ENCODE measurements around the gene CHST11.
"Not testable (repeated sequence)": the region's sequence is repeated elsewhere in the genome, so short reads cannot be mapped to it uniquely, and the experiment has no call there.

The CHST11 gene

DNA sequence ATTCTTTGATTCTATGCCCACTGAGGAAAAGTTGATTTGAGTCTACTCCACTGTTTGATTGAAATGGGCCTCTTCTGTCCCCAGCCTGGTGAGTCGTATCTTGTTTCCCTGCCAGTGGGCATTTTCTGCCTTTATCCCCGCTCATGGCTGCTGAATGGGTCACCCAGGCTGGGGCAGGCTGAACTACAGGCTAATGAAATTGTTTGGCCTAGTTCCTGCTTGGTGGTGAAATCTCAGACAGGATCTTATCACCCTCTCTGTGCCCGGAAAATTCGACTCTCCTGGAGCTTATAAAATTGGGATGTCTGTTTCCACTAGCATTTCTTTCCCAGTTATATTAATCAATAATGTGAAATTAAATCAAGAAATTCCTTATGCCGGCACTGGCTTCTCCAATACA is 65.0 kb downstream of the CHST11 start:
- no peaks in the 10 kb centered on the region for H3K27me3 ChIP-seq (ENCODE audit: control insufficient read depth in 1 of 2, insufficient read depth in 2 of 2, low read length in 2 of 2)
- peaks cover 41% of the 10 kb centered on the region for H3K4me1 ChIP-seq (ENCODE audit: insufficient read depth, low read length)
- H3K9ac ChIP-seq (ENCODE audit: low read length): no peak overlapping the region
- H3K36me3 ChIP-seq (ENCODE audit: insufficient read depth, low read length): no peaks in the 10 kb centered on the region
- no peak overlapping the region for H3K4me3 ChIP-seq (ENCODE audit: low read depth in 1 of 2, low read length in 2 of 2)
- H3K9me3 ChIP-seq (ENCODE audit: low read length): no peaks in the 10 kb centered on the region
- no peak overlapping the region for H3K27ac ChIP-seq (ENCODE audit: low read depth, low read length)

DNA sequence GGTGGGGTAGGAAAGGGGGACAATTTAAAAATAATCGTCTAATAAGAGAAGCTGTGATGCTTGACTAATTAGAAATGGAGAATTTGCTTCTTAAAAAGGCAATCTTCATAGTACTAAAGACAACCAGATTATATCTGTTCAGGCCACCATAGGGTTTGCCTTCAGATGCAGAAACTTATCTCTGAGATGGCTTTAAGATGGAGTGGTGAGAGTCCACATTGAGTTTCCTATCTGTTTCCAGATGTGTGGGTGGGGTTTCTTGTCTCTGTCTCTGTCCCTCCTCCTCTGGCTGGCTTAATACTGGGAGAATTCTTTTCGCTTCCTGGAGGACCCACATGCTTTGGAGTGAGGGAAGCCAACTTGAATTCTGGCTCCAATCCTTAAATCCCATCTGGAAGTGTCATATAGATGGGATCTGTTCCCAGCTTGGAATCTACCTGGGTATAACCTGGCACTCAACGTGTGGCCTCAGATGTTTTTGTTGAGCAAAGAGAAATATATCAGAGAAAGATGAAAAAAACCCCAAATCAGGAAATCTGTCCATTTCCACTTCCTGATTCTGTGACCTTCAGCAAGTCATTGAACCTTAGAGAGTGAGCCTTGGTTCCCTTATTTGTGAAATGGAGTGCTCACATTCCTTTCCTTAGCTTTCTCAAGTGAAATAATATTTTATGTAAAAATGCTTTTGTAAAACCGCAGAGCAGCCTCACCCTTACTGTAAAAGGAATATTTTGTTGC is 66.4 kb downstream of the CHST11 start:
- Histone ChIP-seq H3K27me3 (ENCODE audit: control insufficient read depth in 1 of 2, insufficient read depth in 2 of 2, low read length in 2 of 2) (no peaks in the 10 kb centered on the region), H3K36me3 (ENCODE audit: insufficient read depth, low read length) (no peaks in the 10 kb centered on the region), H3K9ac (ENCODE audit: low read length) (no peak overlapping the region), H3K27ac (ENCODE audit: low read depth, low read length) (no peak overlapping the region), H3K4me1 (ENCODE audit: insufficient read depth, low read length) (peaks cover 41% of the 10 kb centered on the region), H3K4me3 (ENCODE audit: low read depth in 1 of 2, low read length in 2 of 2) (no peak overlapping the region), H3K9me3 (ENCODE audit: low read length) (no peaks in the 10 kb centered on the region)

DNA sequence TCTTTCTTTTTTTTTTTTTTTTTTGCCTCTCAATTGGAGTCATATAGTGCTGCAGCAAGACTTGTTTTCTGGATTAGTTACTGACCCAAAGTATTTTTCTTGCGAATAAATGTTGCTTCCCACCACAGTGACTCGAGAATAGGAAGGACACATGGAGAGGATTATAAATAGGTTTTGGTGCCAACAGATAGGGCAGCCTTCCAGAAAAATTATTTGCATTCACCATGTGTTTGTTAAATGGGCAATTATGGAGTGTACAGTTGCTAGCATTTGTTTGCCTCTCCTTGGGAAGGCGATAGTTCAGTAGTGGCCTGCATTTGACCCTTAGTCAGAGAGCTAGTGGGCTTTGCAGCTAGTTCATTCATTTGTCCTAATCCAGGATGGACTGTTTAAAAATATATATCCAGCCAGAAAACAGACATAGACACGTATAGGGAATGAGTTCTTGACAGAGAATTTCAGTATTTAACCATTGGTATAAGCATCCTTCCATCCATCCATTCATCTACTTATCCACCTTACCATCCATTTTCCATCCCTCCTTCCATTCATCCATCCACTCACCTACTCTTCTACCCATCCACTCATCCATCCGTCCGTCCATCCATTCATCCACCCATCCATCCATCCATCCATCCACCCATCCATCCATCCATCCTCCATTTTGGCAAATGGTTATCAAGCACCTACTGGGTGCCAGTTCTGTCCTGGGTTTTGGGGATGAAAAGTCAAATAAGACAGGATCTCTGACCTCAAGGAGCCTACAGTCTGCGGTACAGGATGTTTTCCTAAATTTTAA is 67.5 kb downstream of the CHST11 start:
- Histone ChIP-seq H3K27ac (ENCODE audit: low read depth, low read length) (no peak overlapping the region), H3K36me3 (ENCODE audit: insufficient read depth, low read length) (no peaks in the 10 kb centered on the region), H3K9me3 (ENCODE audit: low read length) (no peaks in the 10 kb centered on the region), H3K27me3 (ENCODE audit: control insufficient read depth in 1 of 2, insufficient read depth in 2 of 2, low read length in 2 of 2) (no peaks in the 10 kb centered on the region), H3K9ac (ENCODE audit: low read length) (no peak overlapping the region), H3K4me1 (ENCODE audit: insufficient read depth, low read length) (peaks cover 41% of the 10 kb centered on the region), H3K4me3 (ENCODE audit: low read depth in 1 of 2, low read length in 2 of 2) (no peak overlapping the region)

DNA sequence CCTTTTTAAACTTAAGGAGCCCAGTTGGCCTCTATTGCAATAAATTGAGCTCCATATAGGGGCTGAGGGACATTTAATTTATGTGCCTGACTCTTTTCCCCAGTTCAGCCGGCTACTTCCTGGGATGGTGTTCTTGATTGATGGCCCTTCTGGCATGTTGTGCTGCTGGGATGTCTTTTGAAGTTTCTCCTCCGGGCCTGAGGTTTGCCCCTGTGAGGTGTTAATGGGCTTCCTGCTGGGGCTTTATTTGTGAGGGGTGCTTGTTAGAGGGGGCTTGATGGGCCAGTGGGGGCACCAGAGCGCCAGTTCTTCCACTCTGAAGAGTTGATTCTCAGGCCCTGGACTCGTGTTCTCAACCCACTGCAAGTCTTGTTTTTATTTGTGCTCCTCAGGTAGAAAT is 69.6 kb downstream of the CHST11 start:
- H3K4me3 ChIP-seq (ENCODE audit: low read depth in 1 of 2, low read length in 2 of 2): no peak overlapping the region
- no peak overlapping the region for H3K27ac ChIP-seq (ENCODE audit: low read depth, low read length)
- no peak overlapping the region for H3K9ac ChIP-seq (ENCODE audit: low read length)
- peaks cover 41% of the 10 kb centered on the region for H3K4me1 ChIP-seq (ENCODE audit: insufficient read depth, low read length)
- no peaks in the 10 kb centered on the region for H3K36me3 ChIP-seq (ENCODE audit: insufficient read depth, low read length)
- H3K9me3 ChIP-seq (ENCODE audit: low read length): no peaks in the 10 kb centered on the region
- no peaks in the 10 kb centered on the region for H3K27me3 ChIP-seq (ENCODE audit: control insufficient read depth in 1 of 2, insufficient read depth in 2 of 2, low read length in 2 of 2)

DNA sequence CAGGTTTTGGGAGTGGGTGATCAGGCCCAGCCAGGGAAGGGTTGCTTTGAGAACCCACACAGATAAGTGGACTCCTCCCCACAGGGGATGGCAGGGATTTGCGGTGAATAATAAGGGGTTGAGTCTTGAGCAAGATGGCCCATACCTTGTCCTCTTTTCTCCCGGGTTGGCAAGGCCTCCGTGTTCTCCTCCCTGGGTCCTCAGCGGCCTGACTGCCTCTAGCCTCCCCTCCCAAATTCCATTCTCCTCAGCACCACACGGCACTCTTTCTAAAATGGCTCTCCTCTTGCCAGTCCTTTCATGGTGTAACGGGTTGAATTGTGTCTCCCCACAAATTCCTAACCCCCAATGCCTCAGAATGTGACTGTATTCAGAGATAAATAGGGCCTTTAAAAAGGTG is 70.0 kb downstream of the CHST11 start:
- Histone ChIP-seq H3K27ac (ENCODE audit: low read depth, low read length) (no peak overlapping the region), H3K27me3 (ENCODE audit: control insufficient read depth in 1 of 2, insufficient read depth in 2 of 2, low read length in 2 of 2) (no peaks in the 10 kb centered on the region), H3K4me1 (ENCODE audit: insufficient read depth, low read length) (peaks cover 41% of the 10 kb centered on the region), H3K9ac (ENCODE audit: low read length) (no peak overlapping the region), H3K9me3 (ENCODE audit: low read length) (no peaks in the 10 kb centered on the region), H3K4me3 (ENCODE audit: low read depth in 1 of 2, low read length in 2 of 2) (no peak overlapping the region), H3K36me3 (ENCODE audit: insufficient read depth, low read length) (no peaks in the 10 kb centered on the region)

DNA sequence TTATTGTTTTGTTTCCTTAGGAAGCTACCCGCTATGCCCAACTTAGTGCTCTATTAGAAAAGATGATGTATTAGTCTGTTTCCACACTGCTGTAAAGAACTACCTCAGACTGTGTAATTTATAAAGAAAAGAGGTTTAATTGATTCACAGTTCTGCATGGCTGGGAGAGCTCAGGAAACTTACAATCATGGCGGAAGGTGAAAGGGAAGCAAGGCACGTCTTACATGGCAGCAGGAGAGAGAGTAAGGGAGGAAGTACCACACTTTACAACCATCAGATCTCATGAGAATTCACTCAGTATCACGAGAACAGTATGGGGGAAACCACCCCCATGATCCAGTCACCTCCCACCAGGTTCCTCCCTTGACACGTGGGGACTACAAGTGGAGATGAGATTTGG is 70.9 kb downstream of the CHST11 start:
- H3K4me3 ChIP-seq (ENCODE audit: low read depth in 1 of 2, low read length in 2 of 2); H3K9ac ChIP-seq (ENCODE audit: low read length); H3K36me3 ChIP-seq (ENCODE audit: insufficient read depth, low read length); H3K27ac ChIP-seq (ENCODE audit: low read depth, low read length); H3K9me3 ChIP-seq (ENCODE audit: low read length); H3K27me3 ChIP-seq (ENCODE audit: control insufficient read depth in 1 of 2, insufficient read depth in 2 of 2, low read length in 2 of 2): not testable (repeated sequence)
- peaks cover 40% of the 10 kb centered on the region for H3K4me1 ChIP-seq (ENCODE audit: insufficient read depth, low read length)

DNA sequence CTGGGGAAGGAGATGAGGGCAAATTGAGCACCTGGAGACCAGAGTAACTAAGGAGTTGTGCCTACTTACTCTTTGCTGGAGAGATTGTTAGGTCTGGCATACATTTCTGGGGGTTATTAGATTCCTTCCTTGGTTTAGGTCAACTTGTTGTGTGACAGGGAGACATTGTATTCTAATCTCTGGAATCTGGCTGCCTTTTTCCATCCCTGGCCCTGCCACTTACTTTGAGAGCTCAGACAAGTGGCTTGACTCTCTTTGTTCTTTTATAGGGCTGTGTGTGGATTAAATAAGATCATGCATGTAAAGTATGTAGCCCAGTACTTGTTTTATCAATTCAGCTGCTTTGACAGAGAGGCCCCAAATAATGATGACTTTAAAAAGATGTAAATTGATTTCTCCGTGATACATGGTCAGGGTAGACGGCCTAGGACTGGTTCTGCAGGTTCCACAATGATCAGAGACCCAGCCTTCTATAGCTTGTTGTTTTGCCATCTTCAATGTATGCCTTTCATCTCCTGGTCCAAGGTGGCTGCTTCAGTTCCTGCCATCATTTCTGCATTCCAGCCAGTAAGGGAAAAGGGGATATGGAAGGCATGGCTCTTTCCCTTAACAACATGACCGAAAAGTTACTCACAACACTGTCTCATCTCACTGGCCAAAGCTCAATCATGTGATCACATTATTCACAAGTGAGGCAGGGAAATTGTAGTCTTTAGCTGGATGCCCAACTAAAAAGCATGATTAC is 72.6 kb downstream of the CHST11 start:
- Histone ChIP-seq H3K27me3 (ENCODE audit: control insufficient read depth in 1 of 2, insufficient read depth in 2 of 2, low read length in 2 of 2) (no peaks in the 10 kb centered on the region), H3K4me3 (ENCODE audit: low read depth in 1 of 2, low read length in 2 of 2) (no peak overlapping the region), H3K36me3 (ENCODE audit: insufficient read depth, low read length) (no peaks in the 10 kb centered on the region), H3K9ac (ENCODE audit: low read length) (no peak overlapping the region), H3K27ac (ENCODE audit: low read depth, low read length) (no peak overlapping the region), H3K4me1 (ENCODE audit: insufficient read depth, low read length) (peaks cover 23% of the 10 kb centered on the region), H3K9me3 (ENCODE audit: low read length) (no peaks in the 10 kb centered on the region)

DNA sequence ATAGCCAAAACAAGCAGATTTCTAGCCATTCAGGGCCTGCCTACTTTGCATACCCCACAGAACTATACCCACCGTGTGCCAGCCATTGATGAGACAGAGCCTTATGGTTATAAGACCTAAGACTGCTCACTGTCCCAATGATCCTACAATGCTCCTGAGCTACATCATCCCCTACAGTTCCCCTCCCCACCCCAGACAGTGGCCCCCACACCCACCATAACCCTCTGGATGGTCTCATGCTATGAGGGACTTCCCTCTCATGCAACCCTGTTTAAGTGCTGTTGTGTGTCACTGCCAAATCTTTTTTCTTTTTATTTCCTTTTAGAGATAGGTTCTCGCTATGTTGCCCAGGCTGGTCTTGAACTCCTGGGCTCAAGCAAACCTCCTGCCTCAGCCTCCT is 75.9 kb downstream of the CHST11 start:
- H3K36me3 ChIP-seq (ENCODE audit: insufficient read depth, low read length): no peaks in the 10 kb centered on the region
- H3K9ac ChIP-seq (ENCODE audit: low read length): no peak overlapping the region
- peaks cover 15% of the 10 kb centered on the region for H3K4me1 ChIP-seq (ENCODE audit: insufficient read depth, low read length)
- no peaks in the 10 kb centered on the region for H3K27me3 ChIP-seq (ENCODE audit: control insufficient read depth in 1 of 2, insufficient read depth in 2 of 2, low read length in 2 of 2)
- no peak overlapping the region for H3K4me3 ChIP-seq (ENCODE audit: low read depth in 1 of 2, low read length in 2 of 2)
- no peak overlapping the region for H3K27ac ChIP-seq (ENCODE audit: low read depth, low read length)
- no peaks in the 10 kb centered on the region for H3K9me3 ChIP-seq (ENCODE audit: low read length)

DNA sequence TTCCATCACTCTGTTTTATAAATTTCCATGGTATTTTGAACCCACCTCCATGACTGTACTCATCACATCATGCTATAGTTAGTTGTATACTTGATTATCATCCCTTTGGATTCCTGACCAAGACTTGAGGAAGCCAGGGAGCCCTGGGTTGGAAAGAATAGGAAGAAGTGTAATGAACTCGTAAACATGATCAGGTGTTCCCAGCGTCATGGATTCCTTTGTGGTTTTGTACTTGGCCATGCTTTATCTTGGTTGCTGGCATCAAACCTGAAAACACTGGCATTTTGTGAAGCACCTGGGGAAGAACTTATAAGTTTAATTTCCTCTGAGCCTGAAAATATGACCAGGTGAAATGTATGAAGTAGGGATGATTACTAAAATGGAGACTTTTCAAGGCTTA is 76.4 kb downstream of the CHST11 start:
- Histone ChIP-seq H3K9ac (ENCODE audit: low read length) (no peak overlapping the region), H3K27me3 (ENCODE audit: control insufficient read depth in 1 of 2, insufficient read depth in 2 of 2, low read length in 2 of 2) (no peaks in the 10 kb centered on the region), H3K27ac (ENCODE audit: low read depth, low read length) (no peak overlapping the region), H3K36me3 (ENCODE audit: insufficient read depth, low read length) (no peaks in the 10 kb centered on the region), H3K9me3 (ENCODE audit: low read length) (no peaks in the 10 kb centered on the region), H3K4me1 (ENCODE audit: insufficient read depth, low read length) (peaks cover 15% of the 10 kb centered on the region), H3K4me3 (ENCODE audit: low read depth in 1 of 2, low read length in 2 of 2) (no peak overlapping the region)

DNA sequence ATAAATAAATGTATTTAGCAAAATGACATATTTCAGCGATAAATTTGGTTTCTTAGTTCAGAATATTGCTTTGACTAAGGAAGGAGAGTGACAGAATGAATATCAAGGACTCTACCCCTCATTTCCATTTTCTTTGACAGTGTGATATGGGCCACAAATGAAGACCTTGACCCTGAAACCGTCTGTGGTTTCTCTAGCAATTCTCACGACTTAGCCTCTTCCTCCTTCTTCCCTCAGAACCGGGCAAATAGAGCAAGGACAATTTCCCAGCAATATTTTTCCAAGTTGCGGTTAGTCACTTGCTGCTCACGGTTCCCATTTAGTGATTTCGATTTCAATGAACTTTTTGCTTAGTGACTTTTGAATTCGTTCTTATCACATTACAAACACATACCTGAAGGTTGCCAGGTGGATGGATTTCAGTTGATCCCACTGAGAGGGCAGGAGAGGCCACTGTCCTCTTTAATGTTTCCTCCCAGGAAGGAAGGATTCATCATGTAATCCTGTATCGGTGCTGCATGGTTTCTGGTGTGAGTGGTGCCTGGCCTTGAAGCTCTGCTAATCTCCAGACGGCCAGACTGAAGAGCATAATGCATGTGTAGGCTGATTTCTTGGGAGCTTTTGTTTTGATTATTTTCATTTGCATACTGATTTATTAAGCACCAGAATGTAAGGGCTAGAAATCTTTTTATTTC is 77.6 kb downstream of the CHST11 start:
- H3K4me3 ChIP-seq (ENCODE audit: low read depth in 1 of 2, low read length in 2 of 2): no peak overlapping the region
- H3K27ac ChIP-seq (ENCODE audit: low read depth, low read length): no peak overlapping the region
- H3K27me3 ChIP-seq (ENCODE audit: control insufficient read depth in 1 of 2, insufficient read depth in 2 of 2, low read length in 2 of 2): no peaks in the 10 kb centered on the region
- no peaks in the 10 kb centered on the region for H3K36me3 ChIP-seq (ENCODE audit: insufficient read depth, low read length)
- H3K9ac ChIP-seq (ENCODE audit: low read length): no peak overlapping the region
- peaks cover 15% of the 10 kb centered on the region for H3K4me1 ChIP-seq (ENCODE audit: insufficient read depth, low read length)
- no peaks in the 10 kb centered on the region for H3K9me3 ChIP-seq (ENCODE audit: low read length)

DNA sequence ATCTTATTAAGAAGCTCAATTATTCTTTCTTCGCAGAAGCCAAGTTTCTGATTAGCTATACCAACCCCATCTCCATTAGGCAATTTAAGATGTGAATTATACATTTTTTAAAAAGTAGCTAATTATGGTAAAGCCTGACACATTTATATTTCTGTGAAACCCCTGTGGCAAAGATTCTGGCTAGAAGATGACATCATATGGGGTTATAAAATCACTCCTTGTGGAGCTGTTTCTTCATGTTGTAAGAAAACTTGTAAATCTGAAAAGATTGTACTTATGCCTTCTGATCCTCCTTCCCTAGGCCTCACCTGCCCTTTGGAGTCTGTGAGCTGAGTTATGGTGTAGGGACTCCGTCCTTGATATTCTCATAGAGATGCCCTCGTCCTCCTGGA is 78.1 kb downstream of the CHST11 start:
- Histone ChIP-seq H3K9me3 (ENCODE audit: low read length) (no peaks in the 10 kb centered on the region), H3K36me3 (ENCODE audit: insufficient read depth, low read length) (no peaks in the 10 kb centered on the region), H3K4me1 (ENCODE audit: insufficient read depth, low read length) (peaks cover 15% of the 10 kb centered on the region), H3K9ac (ENCODE audit: low read length) (no peak overlapping the region), H3K27me3 (ENCODE audit: control insufficient read depth in 1 of 2, insufficient read depth in 2 of 2, low read length in 2 of 2) (no peaks in the 10 kb centered on the region), H3K27ac (ENCODE audit: low read depth, low read length) (no peak overlapping the region), H3K4me3 (ENCODE audit: low read depth in 1 of 2, low read length in 2 of 2) (no peak overlapping the region)
